OCI-LY3 (cell line): ENCODE results near the gene CD84.
"Not testable (repeated sequence)": the region's sequence is repeated elsewhere in the genome, so short reads cannot be mapped to it uniquely, and the experiment has no call there.

ENCODE experiments used
- H2AFZ ChIP-seq: fragments of 200-600, 300-600 bp; shearing (Covaris generic); 2 replicates; pipeline ENCODE4 v1.6.0; 2014; ENCODE audit warnings: antibody characterized with exemption, low read depth, low read length
- H3K27ac ChIP-seq: fragments of 200-600, 300-600 bp; sonication (generic); 2 replicates; pipeline ENCODE4 v1.5.1; 2014; ENCODE audit warnings: mild to moderate bottlenecking, low read length, moderate library complexity, mixed read lengths
- H3K27me3 ChIP-seq: fragments of 200-600, 300-600 bp; sonication (generic); 2 replicates; pipeline ENCODE4 v1.6.1; 2014; ENCODE audit warnings: low read depth, low read length, mixed read lengths
- H3K36me3 ChIP-seq: fragments of 200-600, 300-600 bp; sonication (generic); replicated peaks from 2 replicates; pipeline ENCODE3; 2014; ENCODE audit warnings: low read depth, low read length, mixed read lengths
- H3K4me1 ChIP-seq: fragments of 300-600, 200-600 bp; sonication (generic); 2 replicates; pipeline ENCODE4 v1.6.1; 2014; ENCODE audit warnings: low read length, mixed read lengths
- H3K4me2 ChIP-seq: fragments of 200-600, 300-600 bp; sonication (generic); 2 replicates; pipeline ENCODE4 v1.6.1; 2014; ENCODE audit warnings: low read length, mixed read lengths
- H3K4me3 ChIP-seq: fragments of 300-600, 200-600 bp; sonication (generic); 2 replicates; pipeline ENCODE4 v1.5.1; 2014; ENCODE audit warnings: antibody characterized with exemption, mild to moderate bottlenecking, low read length, moderate library complexity
- H3K79me2 ChIP-seq: fragments of 300-600, 200-600 bp; shearing (Covaris generic); 2 replicates; pipeline ENCODE4 v1.6.1; 2014; ENCODE audit warnings: mild to moderate bottlenecking, low read length, mixed read lengths
- H3K9ac ChIP-seq: fragments of 300-600, 200-600 bp; shearing (Covaris generic); 2 replicates; pipeline ENCODE4 v1.6.0; 2014; ENCODE audit warnings: mild to moderate bottlenecking, low read length, moderate library complexity
- H3K9me3 ChIP-seq: fragments of 200-600, 300-600 bp; shearing (Covaris generic); 2 replicates; pipeline ENCODE4 v1.6.1; 2014; ENCODE audit warnings: low read length, mixed read lengths; ENCODE audit not compliant: insufficient read depth
- H4K20me1 ChIP-seq: fragments of 200-600, 300-600 bp; sonication (generic); 2 replicates; pipeline ENCODE4 v1.6.1; 2016; ENCODE audit warnings: low read length, mixed read lengths; ENCODE audit not compliant: insufficient read depth
- CTCF ChIP-seq: fragments of 200-600, 300-600 bp; sonication (generic); IDR thresholded peaks from 2 replicates; pipeline ENCODE4 v1.5.1; 2014; ENCODE audit warnings: antibody characterized with exemption, low read length, low read depth
- EZH2phosphoT487 ChIP-seq: fragments of 200-600 bp; shearing (Covaris generic); IDR thresholded peaks from 2 replicates; pipeline ENCODE4 v1.6.1; 2018; ENCODE audit warnings: antibody characterized with exemption, mixed run types, low read depth

CD84 gene

GRCh38 chr1:160503087-160503486 is 76.2 kb downstream of the CD84 start:
- no peaks in the 10 kb centered on the region for H3K36me3 ChIP-seq
- H3K27ac ChIP-seq, result no peak overlapping the region
- no peak overlapping the region for H3K9ac ChIP-seq
- no peak overlapping the region for H3K4me2 ChIP-seq
- H3K9me3 ChIP-seq, result peaks cover 12% of the 10 kb centered on the region; the same call in 1 of the 2 replicates
- no peaks in the 10 kb centered on the region for H3K79me2 ChIP-seq
- TF ChIP-seq CTCF (no peak), EZH2phosphoT487 (no peak)
- no peaks in the 10 kb centered on the region for H4K20me1 ChIP-seq
- no peaks in the 10 kb centered on the region for H3K4me1 ChIP-seq
- H3K27me3 ChIP-seq, result no peaks in the 10 kb centered on the region
- no peak overlapping the region for H3K4me3 ChIP-seq
- H2AFZ ChIP-seq, result no peak overlapping the region

GRCh38 chr1:160500321-160500990 is 78.8 kb downstream of the CD84 start:
- Histone ChIP-seq H3K4me3 (no peak overlapping the region), H2AFZ (no peak overlapping the region), H3K4me2 (no peak overlapping the region), H3K9ac (no peak overlapping the region), H3K27me3 (no peaks in the 10 kb centered on the region), H4K20me1 (no peaks in the 10 kb centered on the region), H3K79me2 (no peaks in the 10 kb centered on the region), H3K36me3 (no peaks in the 10 kb centered on the region), H3K4me1 (no peaks in the 10 kb centered on the region), H3K27ac (no peak overlapping the region), H3K9me3 (0 out of 2 replicates have a peak, but pooled peaks cover 5% of the 10 kb centered on the region)
- TF ChIP-seq EZH2phosphoT487 (no peak), CTCF (no peak)

- no peaks in the 10 kb centered on the region for H3K4me1 ChIP-seq
- no peak overlapping the region for H3K27ac ChIP-seq
- no peaks in the 10 kb centered on the region for H3K79me2 ChIP-seq
These were observed 79.7 kb downstream of the CD84 start for GRCh38 chr1:160499631-160500030.

GRCh38 chr1:160498301-160499065 is 80.8 kb downstream of the CD84 start:
- H3K9me3 ChIP-seq, H3K4me1 ChIP-seq, H4K20me1 ChIP-seq, H3K27me3 ChIP-seq, H2AFZ ChIP-seq, H3K4me2 ChIP-seq, H3K4me3 ChIP-seq, H3K9ac ChIP-seq, H3K79me2 ChIP-seq, H3K27ac ChIP-seq, H3K36me3 ChIP-seq: not testable (repeated sequence)

More at GRCh38 chr1:160499631-160500030, 79.7 kb downstream of the CD84 start:
- no peak overlapping the region for H3K9ac ChIP-seq
- no peak overlapping the region for H2AFZ ChIP-seq
- 0 out of 2 replicates have a peak, but pooled peaks cover 5% of the 10 kb centered on the region for H3K9me3 ChIP-seq
- H3K4me2 ChIP-seq, result no peak overlapping the region
- no peaks in the 10 kb centered on the region for H3K36me3 ChIP-seq
- TF ChIP-seq CTCF (no peak), EZH2phosphoT487 (no peak)
- no peaks in the 10 kb centered on the region for H3K27me3 ChIP-seq
- no peaks in the 10 kb centered on the region for H4K20me1 ChIP-seq
- H3K4me3 ChIP-seq, result no peak overlapping the region
